Measurements from ENCODE around the gene TSHZ3. TPM values are rescaled to one million over a fixed set of nuclear protein-coding genes. Genes with fewer than 3 reads are reported as not detected.

TSHZ3 gene
- total RNA-seq, 1 donor: 10.8 TPM

DNA sequence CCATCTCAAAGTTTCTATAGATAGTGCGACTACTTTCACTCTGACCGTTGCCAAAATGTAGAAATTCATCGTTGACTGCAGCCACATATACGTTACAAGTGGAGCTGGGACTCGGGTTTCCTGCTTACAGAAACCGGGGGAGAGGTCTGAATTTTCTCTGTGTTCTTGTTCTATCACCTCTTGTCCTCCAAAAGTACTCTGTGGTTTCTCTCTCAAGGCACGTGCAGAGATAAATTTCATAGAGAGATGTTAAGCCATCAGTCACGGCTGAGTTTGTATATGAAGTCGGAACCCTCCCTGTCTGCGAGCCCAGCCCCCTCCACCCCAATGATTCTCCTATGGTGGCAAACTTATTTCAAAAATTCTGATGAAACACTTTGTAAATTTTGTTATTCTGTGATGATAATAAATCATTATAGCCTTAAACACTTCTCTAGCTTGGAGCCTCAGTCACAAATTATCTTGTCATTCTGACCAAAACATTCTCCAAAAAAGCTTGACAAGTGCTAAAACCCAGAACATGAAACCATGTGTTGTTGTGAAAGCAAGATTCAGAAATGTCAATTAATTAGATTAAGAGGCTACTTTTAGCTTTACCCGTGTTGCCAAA lies 87.5 kb downstream of the TSHZ3 start:
- peak; percentile 98 for DNase-seq (ENCODE audit: low read depth)
- peak overlapping the region; percentile 19 for H3K4me3 ChIP-seq (ENCODE audit: low read depth, low read length)
- TF ChIP-seq, protein P1, sequence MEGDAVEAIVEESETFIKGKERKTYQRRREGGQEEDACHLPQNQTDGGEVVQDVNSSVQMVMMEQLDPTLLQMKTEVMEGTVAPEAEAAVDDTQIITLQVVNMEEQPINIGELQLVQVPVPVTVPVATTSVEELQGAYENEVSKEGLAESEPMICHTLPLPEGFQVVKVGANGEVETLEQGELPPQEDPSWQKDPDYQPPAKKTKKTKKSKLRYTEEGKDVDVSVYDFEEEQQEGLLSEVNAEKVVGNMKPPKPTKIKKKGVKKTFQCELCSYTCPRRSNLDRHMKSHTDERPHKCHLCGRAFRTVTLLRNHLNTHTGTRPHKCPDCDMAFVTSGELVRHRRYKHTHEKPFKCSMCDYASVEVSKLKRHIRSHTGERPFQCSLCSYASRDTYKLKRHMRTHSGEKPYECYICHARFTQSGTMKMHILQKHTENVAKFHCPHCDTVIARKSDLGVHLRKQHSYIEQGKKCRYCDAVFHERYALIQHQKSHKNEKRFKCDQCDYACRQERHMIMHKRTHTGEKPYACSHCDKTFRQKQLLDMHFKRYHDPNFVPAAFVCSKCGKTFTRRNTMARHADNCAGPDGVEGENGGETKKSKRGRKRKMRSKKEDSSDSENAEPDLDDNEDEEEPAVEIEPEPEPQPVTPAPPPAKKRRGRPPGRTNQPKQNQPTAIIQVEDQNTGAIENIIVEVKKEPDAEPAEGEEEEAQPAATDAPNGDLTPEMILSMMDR (IDR thresholded peaks at IDR 0.05; ENCODE audit: insufficient read depth, low read depth, low read length): no peak

DNA sequence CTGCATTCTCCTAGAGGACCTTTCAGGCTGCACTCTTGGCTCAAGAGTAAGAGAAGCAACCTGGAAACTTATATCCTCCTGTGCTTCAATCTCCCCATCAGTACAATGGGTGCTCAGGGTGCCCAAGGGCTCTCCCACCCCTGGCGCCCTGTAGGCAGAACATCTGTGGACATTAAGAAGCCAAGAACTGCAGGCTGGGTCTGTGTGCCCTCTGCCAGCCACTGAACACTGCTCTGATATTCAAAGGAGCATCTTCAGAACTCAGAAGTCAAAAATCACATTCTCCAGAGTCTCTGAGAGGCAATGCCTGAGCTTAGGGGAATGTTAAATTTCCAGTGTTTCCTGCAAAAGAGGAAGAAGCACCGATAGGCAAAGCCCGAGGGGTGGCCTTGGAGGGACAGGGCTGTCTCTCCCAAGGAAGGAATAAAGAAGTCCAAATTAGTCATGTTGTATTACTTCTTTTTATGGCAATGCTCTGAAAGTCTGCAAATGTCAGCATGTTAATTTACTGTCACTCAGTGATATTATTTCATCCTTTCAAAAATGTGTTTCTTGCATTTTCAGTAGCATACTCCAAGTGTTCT lies 88.1 kb downstream of the TSHZ3 start:
- H3K4me3 ChIP-seq (ENCODE audit: low read depth, low read length): peak overlapping the region; percentile 19
- TF ChIP-seq, protein P1 (IDR thresholded peaks at IDR 0.05; ENCODE audit: insufficient read depth, low read depth, low read length): no peak
- DNase-seq (ENCODE audit: low read depth): no peak

DNA sequence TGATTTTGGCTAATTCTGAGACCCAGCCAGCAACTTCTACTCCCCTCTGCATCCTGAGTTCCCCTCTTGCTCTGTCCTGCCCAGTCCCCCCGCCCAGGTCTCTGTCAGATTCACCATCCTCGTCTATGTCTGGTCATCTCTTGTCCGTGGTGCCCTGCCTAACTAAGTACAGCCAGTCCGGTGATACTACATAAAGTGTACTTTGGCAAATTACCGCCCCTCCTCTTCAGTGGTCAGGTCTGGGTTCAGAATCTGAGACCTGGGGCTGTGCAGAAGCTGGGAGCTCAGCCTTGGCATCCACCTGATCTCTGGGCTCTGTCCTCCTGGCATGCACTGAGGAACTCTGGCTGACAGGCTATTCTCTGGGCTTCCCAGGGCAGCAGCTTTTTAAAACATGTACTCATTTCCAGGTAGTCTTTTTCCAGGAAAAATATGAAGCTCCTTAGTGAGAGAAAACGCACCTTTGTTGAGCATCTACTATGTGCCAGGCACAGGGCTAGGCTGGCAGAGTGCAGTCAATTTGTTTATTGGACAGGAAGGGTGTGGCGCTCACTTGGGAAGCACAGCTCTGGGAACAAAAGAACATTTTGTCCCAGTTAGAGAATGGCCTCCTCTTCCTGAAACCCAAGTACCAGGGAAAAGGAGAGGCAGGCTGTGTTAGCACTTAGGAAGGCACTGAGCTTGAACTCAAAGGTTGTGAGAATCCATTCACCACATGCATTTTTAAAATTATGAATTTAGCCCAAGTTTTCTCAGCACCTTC lies 88.9 kb downstream of the TSHZ3 start:
- H3K4me3 ChIP-seq (ENCODE audit: low read depth, low read length): no peak overlapping the region
- peak; percentile 21 for DNase-seq (ENCODE audit: low read depth)
- TF ChIP-seq, protein P1 (IDR thresholded peaks at IDR 0.05; ENCODE audit: insufficient read depth, low read depth, low read length): no peak

DNA sequence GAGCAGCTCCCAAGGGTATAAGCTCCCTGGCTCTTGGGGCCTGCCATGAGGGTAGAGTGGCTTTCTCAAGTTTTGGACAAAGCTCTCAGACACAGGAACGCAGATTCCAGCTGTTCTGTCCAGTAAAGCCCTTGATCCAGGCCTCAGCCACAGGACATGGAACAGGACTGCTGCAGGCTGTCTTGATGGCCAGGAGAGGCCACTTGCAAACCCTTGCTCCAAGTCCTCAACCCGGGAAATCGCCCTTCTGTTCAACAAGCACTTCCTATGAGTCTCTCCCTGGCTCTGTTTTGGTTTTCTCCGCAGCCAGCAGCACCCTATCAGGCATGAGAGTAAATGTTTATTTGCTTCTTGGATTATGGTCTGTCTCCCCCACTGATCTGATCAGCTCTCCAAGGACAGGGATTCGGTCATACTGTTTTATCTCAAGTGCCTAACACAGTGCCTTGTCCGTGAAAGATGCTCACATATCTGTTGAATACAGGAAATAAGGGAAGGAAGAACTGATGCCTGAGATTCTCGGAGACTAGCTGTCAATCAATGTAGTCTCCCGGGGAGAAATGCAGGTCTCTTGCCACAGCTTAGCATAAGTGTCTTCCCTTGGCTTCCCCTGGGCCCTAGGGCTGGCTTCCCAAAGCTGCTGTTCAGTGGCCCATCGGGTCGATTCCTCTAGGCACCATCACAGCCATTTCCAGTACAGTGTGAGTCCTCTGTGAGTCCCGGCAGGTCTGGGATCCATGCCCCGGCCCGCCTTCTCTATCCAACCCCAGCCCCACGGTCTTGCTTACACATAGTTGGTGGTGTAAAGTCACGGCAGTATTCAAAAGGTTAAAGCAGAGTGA lies 90.8 kb downstream of the TSHZ3 start:
- no peak overlapping the region for H3K4me3 ChIP-seq (ENCODE audit: low read depth, low read length)
- DNase-seq (ENCODE audit: low read depth): peak; percentile 56
- TF ChIP-seq, protein P1 (IDR thresholded peaks at IDR 0.05; ENCODE audit: insufficient read depth, low read depth, low read length): no peak

DNA sequence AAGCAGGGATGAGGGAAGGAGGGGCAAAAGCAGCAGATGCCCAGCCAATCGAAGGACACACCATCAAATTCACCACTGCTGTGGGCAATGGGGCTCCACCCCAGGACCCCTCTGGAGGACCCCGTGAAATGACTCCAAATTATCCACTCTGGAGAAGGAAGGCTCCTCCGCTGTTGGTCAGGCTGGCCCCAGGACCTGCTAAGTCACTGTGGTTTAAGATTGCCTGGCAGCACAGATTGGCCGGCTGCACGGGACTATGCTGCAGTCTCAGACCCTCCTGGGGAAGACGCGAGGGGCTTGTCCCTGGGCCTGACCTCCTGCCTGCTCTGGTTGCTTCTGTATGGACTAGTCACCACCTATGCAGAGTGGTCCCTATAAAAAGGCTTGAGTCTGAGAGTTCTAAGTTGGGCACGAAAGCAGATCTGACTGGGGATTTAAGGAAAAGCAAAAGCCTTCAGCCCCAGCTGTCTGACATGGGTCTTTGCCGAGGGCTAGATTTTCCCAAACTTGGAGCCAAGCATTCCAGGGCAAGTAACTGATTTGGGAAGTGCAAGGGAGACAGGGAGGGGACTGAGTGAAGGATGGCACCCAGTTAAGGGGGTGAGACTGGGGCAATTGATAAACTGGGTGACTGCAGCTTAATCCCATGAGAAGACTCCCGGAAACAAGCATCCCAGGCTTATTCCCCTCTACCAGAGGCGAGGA lies 91.7 kb downstream of the TSHZ3 start:
- TF ChIP-seq, protein P1 (IDR thresholded peaks at IDR 0.05; ENCODE audit: insufficient read depth, low read depth, low read length): no peak
- no peak for DNase-seq (ENCODE audit: low read depth)
- no peak overlapping the region for H3K4me3 ChIP-seq (ENCODE audit: low read depth, low read length)

DNA sequence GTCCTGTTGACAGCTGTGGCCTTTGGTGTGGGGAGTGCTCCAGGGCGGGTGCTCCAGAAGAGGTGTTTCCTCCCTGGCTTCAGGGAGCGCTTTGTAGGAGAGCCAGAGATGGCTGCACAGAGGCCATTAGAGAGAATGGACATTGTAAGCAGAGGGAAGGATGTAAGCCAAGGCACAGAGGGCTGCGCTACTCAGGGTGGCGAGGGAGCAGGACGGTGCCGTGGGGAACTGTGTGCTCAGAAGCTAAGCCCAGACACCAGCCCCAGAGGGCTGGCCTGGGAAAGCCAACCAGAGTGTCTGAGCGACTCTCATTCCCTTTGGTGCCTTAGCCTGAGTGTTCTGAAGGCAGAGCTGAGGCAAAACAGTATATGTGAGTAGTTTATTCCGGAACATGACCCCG lies 92.2 kb downstream of the TSHZ3 start:
- no peak for DNase-seq (ENCODE audit: low read depth)
- no peak overlapping the region for H3K4me3 ChIP-seq (ENCODE audit: low read depth, low read length)
- TF ChIP-seq, protein P1 (IDR thresholded peaks at IDR 0.05; ENCODE audit: insufficient read depth, low read depth, low read length): no peak
